ENCODE measurements around the gene PDIA5.

Gene PDIA5

DNA sequence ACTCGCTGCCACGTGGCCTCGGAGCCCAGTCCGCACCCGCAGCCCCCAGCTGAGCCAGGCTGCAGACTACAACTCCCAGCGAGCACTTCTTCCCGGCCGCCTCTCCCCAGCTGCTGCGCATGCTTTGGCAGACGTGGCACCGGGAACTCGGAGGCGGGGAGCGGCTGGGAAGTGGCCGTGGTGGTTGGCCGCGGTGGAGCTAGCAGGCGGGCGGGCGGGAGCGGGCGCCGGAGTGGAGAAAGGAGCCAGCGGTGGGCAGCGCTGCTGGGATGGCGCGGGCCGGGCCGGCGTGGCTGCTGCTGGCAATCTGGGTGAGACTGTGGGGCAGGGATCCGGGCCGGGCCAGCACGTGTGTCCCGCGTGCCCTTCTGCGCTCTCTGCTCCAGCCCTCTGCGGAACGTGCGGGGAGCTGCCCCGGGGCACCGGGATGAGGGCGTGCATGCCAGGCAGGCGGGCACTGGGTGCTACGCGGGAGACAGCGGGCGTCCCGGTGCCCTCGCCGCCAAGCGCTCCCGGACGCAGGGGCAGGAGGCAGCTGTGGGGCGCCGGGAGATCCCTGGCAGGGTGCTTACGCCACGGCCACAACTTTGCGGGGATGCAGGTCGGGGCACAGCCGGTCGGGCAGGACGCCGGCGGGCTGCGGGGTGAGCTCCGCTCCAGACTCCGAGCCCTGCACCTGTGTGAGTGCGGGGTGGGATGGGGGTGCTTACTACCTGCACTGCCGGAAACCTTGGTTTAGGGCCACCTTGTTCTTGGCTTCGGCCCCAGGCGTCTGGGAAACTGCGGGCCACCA, at the start of gene PDIA5:
PDIA5 (plus strand) TSS at position 130 of the 793 bp plus-strand sequence; CDS start at position 270, 140 bp downstream.
- H3K27ac ChIP-seq, result peak within 1 kb of the TSS in 20 of 21 experiments; percentile 52 to 89 (median 73)
- peak within 1 kb of the TSS; percentile 56 to 80 (median 66) for H3K4me3 ChIP-seq

DNA sequence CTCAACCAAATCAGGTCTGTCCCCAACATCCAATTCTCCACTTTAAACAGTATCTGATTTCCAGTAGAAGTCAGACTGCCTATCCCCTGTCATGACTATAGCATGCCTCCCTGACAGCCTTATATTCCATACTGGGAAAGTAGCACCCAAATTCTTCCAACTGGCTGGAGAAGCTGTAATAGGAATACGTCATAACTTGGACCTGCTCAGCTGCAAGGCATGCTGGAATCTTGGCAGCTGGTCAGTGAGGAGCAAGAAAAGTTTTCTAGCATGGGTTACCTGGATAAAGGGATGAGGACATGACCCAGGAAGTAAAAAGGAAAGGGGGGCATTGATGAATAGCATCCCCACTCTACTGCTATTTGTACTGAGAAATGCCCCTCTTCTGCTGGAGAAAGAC, 48.1 kb upstream of the PDIA5 start:
- Histone ChIP-seq H3K27ac (no peak overlapping the region), H3K4me3 (no peak overlapping the region)

DNA sequence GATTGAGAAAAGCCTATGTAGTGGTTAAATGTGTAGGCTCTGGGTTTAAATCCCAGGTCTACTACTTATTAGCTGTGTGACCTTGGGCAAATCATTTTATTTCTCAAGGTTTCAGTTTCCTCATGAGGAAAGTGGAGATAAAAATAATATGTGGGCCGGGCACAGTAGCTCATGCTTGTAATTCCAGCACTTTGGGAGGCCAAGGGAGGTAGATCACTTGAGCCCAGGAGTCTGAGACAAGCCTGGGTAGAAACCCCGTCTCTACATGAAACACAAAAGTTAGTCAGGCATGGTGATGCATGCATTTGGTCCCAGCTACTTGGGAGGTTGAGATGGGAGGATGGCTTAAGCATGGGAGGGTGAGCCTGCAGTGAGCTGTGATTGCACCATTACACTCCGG, 47.7 kb upstream of the PDIA5 start:
- no peak overlapping the region for H3K27ac ChIP-seq
- no peak overlapping the region for H3K4me3 ChIP-seq

DNA sequence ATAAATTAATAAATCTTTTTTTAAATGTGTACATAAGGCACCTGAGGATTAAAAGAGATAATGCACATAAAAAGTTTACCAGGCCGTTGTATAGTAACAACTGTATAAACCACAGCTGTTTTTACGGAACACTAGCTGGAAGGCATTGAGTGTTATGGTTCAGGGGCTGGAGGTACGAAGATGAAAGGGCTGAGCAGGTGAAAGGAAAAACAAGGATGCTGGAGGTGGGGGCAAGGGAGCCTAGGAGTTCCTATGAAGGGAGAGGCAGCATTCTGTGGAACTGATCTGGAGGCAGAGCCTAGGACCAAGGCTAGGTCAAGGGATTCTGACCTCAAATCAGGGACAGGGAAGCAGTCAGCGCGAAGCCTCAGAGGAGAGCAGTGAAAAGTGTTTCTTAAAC, 47.2 kb upstream of the PDIA5 start:
- no peak overlapping the region for H3K27ac ChIP-seq
- no peak overlapping the region for H3K4me3 ChIP-seq

DNA sequence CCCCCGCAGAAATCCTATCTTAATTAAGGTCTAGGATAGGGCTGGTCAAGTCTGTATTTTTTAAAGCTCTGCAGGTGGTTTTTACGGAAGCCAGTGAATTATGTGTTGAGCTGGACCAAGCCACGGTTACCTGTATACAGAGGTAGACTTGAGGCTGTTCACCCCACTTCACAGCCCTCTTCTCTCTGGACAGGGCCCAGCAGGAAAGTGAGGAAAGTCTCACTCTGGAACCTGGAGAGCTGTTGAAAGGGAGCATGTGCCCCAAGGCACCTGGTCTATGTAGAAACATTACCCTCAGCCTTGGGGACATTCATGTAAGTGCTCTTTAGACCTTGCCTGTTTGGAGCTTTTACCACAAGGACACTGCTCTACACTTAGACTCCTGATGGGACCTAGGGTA, 46.1 kb upstream of the PDIA5 start:
- Histone ChIP-seq H3K27ac (no peak overlapping the region), H3K4me3 (no peak overlapping the region)

DNA sequence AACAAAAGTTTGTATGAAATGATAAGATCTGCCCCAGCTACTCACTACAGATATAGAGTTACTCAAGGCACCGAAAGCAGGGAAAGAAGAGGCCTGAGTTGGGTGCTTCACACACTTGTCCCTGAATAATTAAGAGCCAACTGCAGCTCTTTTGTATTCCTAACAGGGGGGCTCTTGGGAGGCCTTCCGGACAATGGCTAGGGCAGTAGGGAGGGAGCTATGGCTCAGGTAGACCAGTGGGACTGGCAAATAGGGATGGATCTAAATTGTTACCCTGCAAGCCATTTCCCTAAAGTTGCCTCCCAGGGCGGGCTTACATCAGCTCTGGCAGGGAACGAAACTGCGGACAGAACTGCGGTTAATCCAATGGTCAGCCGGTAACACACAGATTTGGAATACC, 45.4 kb upstream of the PDIA5 start:
- Histone ChIP-seq H3K27ac (no peak overlapping the region), H3K4me3 (no peak overlapping the region)

DNA sequence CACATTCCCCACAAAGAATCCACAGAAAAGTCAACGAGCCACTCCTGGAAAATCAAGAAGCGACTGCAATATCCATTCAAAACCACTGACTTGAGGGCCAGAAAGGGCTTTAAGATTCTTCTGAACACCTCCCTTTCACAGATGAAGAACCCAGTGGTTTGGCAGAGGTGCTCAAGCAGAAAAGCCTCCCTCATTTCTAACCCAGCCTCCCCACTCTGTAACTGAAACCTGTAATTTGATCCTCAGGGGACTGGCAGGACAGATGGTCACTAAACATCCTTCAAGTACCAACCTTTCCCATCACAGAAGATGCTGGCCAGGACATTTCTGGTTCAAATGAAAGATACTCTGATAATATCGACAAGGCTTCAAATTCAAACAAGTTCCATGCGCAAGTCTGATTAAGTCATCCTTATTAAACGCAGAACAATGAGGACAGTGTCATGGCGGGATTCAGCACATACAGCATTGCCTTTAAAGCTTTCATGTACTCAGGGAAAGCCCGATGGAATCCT, 44.8 kb upstream of the PDIA5 start:
- no peak overlapping the region for H3K4me3 ChIP-seq
- no peak overlapping the region for H3K27ac ChIP-seq

DNA sequence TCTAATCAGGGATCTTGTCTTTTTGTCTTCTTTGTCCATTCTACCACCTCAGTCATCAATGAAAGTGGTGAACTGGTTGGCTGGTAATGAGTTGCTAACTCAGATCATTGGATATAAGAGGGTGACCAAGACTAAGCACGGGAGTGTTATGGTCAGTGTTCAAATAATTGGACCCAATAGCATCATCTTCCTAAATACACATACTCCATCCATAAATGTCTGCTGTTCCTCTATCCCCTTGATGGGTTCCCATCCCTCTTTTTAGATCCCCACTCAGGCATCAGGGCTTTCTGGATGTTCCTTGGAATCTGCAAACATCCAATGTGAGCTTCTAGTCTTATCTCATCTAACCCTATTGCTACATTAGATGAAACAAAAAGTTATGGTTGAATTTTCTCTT, 42.8 kb upstream of the PDIA5 start:
- H3K27ac ChIP-seq, result no peak overlapping the region

DNA sequence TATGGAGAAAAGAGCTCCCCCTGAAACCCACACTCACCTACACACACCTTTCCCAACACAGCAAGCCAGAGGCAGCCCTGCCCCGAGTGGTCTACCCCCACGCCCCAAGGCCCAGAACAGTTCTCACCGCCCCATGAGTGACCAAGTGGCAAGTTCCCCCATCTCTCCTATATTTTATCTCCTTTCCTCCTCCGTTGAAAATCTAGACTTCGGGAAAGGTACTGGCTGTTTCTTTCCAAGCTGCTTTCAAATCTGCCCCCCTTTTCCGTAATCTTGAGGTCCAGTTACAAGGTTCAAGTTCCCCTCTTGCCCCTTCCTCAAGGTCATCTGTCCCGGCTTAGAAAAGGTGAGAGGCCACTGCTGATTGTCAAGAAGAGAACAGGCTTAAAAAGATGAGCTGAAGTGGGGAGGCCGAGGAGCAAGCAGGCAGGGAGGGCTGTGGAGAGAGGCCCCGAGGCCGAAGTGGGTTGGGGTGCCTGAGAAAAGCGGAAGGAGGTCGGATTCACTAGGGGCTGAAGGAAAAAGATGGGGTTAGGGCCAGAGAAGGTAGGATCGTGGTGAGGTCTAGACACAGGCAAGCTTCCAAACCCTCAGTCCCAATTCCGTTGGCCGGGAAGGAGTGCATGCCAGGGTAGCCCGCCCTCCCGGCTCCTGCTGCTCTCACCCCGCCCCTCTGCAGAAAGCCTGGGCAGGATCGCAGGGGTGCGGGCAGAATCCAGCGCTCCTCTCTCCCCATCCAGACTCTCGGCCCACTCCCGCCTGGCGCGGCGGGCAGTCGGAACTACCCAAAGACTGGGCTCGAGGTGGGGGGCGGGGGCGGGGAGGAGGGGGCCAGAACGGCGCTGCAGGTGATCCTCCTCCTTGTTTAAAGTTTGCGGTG, 40.9 kb upstream of the PDIA5 start:
- H3K4me3 ChIP-seq, result peak overlapping the region in 6 of 7 experiments; percentile 31 to 47 (median 38)
- no peak overlapping the region for H3K27ac ChIP-seq

More for the DNA sequence above, 42.8 kb upstream of the PDIA5 start:
- H3K4me3 ChIP-seq, result no peak overlapping the region

DNA sequence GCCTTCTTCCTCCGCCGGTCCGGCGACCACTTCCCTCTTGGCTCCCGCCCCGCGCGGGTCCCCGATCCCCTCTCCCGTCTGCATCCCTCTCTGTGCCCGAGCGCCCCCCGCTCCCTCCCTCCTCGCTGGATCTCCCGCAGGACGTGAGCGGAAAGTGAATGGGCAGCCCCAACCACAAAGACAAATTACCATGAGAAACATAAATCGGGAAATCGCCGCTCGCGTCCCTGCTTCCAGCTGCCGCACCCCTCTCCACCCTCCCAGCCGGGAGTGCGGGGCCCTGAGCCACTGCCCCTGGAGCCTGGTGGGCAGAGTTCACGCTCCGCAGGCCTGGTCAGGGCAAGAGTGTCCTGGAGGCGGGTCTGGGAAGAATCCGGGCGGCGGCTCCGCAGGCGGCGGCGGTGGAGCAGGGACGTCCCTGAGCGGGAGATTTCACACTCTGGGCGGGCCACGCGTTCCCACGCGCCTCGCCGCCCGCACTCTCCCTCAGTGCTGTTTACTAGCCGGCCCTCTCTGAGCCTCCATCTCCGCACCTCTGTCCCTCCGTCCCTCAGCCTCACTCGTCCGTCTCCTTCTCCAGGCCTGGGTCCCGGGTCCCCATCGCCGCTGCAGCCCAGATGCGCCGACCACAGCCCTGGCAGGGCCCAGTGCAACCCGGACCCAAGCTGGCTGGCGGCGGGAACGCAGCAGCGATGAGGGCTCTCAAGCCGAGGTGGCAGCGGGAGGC, 40.1 kb upstream of the PDIA5 start:
- peak overlapping the region; percentile 31 to 47 (median 35) for H3K4me3 ChIP-seq
- H3K27ac ChIP-seq, result peak overlapping the region in 1 of 21 experiments; percentile 29

DNA sequence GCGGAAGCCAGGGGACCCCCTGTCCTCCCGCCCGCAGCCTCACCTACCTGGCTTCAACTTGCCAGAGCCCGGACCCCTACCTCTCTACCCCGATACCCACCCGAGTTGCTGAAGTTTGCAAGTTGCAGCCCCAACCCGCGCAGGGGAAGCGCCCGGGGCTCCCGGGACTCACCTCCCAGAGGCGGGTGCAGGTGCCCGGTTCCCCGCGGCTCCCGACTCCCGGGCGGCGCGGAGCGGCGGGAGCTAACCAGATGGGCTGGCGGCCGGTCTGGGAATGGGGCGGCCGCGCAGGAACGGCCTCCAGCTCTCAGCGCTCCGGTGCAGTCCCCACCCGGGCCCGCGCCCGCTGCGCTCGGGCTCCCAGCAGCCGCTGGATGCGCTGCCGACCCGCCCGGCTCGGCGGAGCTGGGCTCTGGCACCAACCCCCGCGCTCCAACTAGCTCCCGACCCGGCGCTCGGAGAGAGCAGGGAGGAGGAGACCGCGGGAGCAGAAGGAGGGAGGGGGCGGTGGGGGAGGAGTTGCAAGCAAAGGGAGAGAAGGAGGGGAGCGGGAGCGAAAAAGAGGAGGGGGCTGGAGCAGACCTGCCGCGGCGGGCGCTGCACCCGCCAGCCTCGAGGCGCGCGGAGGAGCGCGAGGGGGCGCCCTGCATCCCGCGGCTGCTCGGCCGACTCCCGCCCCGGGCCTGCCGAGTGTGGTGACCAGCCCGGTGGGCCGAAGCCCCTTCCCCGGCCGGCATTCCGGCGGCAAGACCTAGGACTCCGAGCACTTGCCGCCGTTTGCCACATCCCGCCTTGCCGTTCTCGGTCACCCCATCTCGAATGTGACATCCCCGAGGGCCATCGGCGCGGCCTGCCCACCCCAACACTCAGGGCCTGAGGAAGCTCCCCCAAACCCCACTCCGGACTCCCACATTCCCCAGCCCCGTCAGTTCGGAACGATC, 39.3 kb upstream of the PDIA5 start, which contains the start of gene SEMA5B:
SEMA5B (minus strand) TSS at position 472 of the 941 bp plus-strand sequence. CDS start 66,500 bp downstream, outside the sequence.
- Histone ChIP-seq H3K4me3 (peak within 1 kb of the TSS; percentile 31 to 47 (median 35)), H3K27ac (peak within 1 kb of the TSS in 1 of 21 experiments; percentile 29)

DNA sequence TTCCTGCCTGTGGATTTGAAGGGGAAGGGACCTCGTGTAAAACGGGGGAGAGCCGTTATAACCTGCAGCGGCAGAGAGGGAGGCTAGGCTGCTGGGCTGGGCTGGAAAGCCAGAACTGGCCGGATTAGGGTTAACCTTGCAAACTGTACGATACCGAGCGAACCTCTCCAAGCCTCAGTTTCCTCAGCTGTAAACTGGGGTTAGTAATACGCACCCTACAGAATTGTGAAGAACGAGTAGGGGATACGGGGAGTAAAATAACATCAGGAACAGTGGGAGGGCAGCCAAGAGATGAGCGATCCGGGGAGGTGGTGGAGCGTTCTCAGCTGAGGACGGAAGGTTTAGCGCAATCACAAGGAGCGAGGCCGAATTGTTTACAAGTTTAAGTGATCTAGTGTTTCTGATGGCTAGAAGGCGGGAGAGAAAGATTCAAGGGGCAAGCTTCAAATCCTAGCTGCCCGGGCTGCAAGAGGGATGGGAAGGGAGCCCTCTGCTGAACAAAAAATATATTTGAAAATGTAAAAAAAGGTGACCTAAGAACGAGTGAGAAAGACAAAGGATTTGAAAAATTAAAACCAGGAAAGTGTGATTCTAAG, 38.5 kb upstream of the PDIA5 start:
- no peak overlapping the region for H3K27ac ChIP-seq

DNA sequence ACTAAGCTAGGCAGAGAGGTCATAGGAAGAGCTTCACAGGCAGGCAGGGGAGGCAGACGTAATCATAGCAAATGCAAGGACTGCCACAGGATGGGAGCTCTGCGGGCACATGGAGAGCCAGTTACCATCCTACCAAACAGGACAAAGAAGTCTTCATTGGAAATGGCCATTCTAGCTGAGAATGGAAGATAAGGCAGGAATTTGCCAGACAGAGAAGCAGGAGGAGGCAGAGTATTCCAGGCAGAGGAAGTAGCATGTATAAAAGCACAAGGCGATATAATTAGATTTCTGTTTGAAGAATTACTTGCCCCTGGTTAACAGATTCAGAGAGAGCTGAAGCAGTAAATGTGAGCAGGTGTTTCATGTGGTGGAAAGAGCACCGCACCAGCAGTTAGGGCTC, 35.8 kb upstream of the PDIA5 start:
- H3K27ac ChIP-seq, result no peak overlapping the region
- no peak overlapping the region for H3K4me3 ChIP-seq

More for the DNA sequence above, 38.5 kb upstream of the PDIA5 start:
- H3K4me3 ChIP-seq, result peak overlapping the region; percentile 31 to 47 (median 35)

DNA sequence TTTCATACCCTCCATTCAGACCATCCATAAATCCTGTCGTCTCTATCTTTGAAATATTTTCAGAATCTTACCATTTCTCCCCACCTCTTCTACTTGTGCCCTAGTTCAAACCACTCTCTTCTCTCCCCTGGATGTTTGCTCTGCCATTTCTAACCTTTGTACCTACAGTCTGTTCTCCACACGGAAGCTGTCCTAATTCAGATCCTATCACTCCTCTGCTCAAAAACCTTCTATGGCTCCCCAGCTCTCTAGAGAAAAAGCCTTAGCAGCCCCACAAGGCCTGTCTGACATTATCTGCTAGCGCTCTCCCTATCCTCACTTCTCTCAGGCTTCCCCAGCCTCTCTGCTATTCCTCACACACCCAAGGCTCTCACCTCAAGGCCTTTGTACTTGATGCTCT, 34.8 kb upstream of the PDIA5 start:
- no peak overlapping the region for H3K4me3 ChIP-seq
- no peak overlapping the region for H3K27ac ChIP-seq

DNA sequence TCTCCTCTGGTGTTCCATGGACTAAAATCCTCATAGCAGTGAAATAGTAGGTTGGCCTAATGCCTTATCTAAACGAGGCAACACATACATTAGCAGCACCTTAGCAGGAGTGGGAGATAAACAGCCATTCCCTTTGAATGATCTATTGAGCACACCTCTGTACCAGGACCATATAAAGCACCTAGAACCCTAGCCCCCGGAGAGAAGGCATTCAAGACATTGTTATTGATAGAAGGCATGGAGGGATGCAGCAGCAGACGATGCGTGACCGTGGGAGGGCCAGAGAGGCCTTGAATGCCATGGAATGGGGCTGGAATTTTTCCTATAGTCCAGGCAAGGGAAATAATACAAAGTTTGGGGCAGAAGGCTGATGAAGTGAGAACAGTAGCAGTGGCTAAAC, 32.7 kb upstream of the PDIA5 start:
- H3K27ac ChIP-seq, result no peak overlapping the region
- no peak overlapping the region for H3K4me3 ChIP-seq

DNA sequence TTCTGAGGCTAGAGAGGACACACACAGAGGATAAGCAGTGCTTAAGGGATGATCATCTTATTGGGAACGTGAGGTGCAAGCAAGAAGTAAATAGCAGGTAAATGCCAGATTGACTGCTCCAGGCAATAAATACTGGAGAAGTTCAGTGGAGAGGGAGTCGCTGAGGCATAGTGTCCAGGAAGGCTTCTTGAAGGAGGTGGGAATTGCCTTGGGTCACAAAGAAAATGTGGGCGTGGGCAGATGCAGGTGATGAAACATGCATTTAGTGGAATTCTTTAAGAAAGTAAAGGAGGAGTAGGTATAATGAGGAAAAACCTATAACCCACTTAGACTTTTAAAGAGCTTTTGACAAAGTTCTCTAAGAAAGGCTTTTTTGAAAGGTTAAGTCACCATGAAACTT, 31.8 kb upstream of the PDIA5 start:
- H3K4me3 ChIP-seq, result no peak overlapping the region
- no peak overlapping the region for H3K27ac ChIP-seq

DNA sequence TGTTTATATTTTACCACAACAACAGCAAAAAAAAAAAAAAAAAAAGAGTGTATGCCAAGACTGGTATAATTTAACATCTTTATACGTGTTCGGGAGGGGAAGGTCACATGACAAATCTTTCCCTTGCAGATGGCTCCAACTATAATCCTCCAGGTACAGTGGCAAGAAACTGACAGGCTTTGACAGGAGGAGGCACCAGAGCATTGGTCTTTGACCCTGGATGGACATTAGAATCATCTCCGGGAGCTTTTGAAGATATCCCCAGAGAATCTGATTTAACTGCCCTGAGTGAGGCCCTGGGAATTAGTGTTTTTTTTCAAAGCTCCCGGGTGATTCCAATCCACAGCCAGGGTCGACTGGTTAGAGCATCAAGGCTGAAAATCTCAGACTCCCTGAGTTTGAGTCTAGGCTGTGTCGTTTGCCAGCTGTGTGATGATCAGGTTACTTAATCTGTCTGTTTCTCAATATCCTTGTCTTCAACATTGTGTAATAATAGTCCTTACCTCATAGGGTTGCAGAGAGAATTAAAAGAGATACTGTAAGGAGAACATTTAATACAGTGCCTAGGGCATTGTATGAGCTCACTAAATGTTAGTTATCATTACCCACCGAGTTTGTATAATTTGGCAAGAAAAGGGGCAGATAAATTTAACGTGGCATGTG, 30.3 kb upstream of the PDIA5 start:
- Histone ChIP-seq H3K27ac (no peak overlapping the region), H3K4me3 (no peak overlapping the region)

DNA sequence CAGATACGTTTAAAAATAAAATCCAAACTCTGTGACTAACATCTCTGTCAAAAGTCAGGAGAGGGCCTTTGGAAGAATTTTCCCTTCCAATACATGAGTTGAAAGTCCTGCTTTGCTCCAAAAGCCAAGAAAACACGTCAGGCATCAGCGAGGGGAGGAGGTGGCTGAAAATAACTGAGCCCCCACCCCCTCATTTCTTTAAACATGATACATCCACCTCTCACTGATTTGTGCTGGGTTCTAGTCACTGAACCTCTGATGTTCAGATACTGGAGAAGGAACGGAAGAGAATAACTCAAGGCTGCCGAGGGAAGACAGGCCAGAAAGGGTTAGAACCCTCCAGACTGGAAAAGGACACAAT, 29.8 kb upstream of the PDIA5 start:
- H3K27ac ChIP-seq, result no peak overlapping the region
- H3K4me3 ChIP-seq, result no peak overlapping the region

All from skin epidermis (tissue), 12 donors.